Thyroid gland (tissue), 4 donors: ENCODE measurements around the gene C22orf42. TPM values are rescaled to one million over a fixed set of nuclear protein-coding genes. Genes with fewer than 3 reads are reported as not detected.
"Not testable (repeated sequence)": the region's sequence is repeated elsewhere in the genome, so short reads cannot be mapped to it uniquely, and the experiment has no call there.

Experiments used
- DNase-seq, 2 donors: peaks; one replicate each; pipeline ENCODE4 v3.0.0-alpha.2; 2019
- H3K27ac ChIP-seq, 3 donors: fragments of 200-600 bp; sonication (generic); 1 replicate in 2 of 3; 2 replicates in 1 of 3; pipeline ENCODE4 v1.5.1; 2016 to 2019; ENCODE audit warnings: mild to moderate bottlenecking in 1 of 3, moderate library complexity in 1 of 3
- H3K27me3 ChIP-seq: fragments of 200-600 bp; sonication (generic); one replicate; pipeline ENCODE4 v1.5.1; 2019
- H3K36me3 ChIP-seq, 2 donors: fragments of 200-600 bp; sonication (generic); one replicate each; pipeline ENCODE4 v1.5.1; 2016 to 2019
- H3K4me1 ChIP-seq, 2 donors: fragments of 200-600 bp; sonication (generic); one replicate each; pipeline ENCODE4 v1.5.1; 2017 to 2019
- H3K4me3 ChIP-seq, 3 donors: fragments of 200-600 bp; sonication (generic); replicated peaks in 1 of 3; 1 replicate in 2 of 3; 2 replicates in 1 of 3; pipeline ENCODE4 v1.5.1; 2016; ENCODE audit warnings: mild to moderate bottlenecking in 1 of 3
- H3K9me3 ChIP-seq: fragments of 200-600 bp; sonication (generic); one replicate; pipeline ENCODE4 v1.5.1; 2017
- CTCF ChIP-seq, 6 experiments: fragments of 200-600 bp in 3 of 6; fragments of 450-650 bp in 3 of 6; sonication (generic) in 3 of 6; IDR thresholded peaks; one replicate each; pipeline ENCODE4 v1.5.1; 2016 to 2019; ENCODE audit warnings: antibody characterized with exemption in 6 of 6, mild to moderate bottlenecking in 2 of 6, inconsistent platforms in 1 of 6, moderate library complexity in 1 of 6
- POLR2A ChIP-seq, 2 donors: fragments of 450-650 bp; IDR thresholded peaks; one replicate each; pipeline ENCODE4 v1.6.1; 2017; ENCODE audit warnings: antibody characterized with exemption in 2 of 2, mild to moderate bottlenecking in 2 of 2, moderate library complexity in 1 of 2
- WGBS, 2 donors: methylation state at CpG; one replicate each; pipeline ENCODE4 v1.1.5; 2017; 5-methylcytosine and 5-hydroxymethylcytosine counted together
- intact Hi-C: fragments of 100-400 bp; cut with DNase I; formaldehyde crosslinking; loops from one replicate; pipeline ENCODE4 v1.15.1; 2023
- total RNA-seq, 4 donors: library from RNA; depleted of rRNA; stranded (reverse); fragments of >200 nt; gene quantifications; one replicate each; pipeline ENCODE4 v1.2.3, GENCODE V29; 2016

The C22orf42 gene
- total RNA-seq, 4 donors from 2014 or later, result not detected

- H3K27me3 ChIP-seq, H3K36me3 ChIP-seq, H3K9me3 ChIP-seq, H3K4me3 ChIP-seq, intact Hi-C loops, H3K27ac ChIP-seq, DNase-seq, H3K4me1 ChIP-seq: not testable (repeated sequence)
- 89 to 92% methylated on average over 14 of the region's 14 CpGs for WGBS, 2 donors
These were observed 24.3 kb downstream of the C22orf42 start for GRCh38 chr22:32134796-32135195.

- Histone ChIP-seq H3K27ac (no peak overlapping the region), H3K9me3 (no peaks in the 10 kb centered on the region), H3K36me3 (no peaks in the 10 kb centered on the region), H3K27me3 (no peaks in the 10 kb centered on the region), H3K4me3 (no peak overlapping the region), H3K4me1 (no peaks in the 10 kb centered on the region)
- WGBS, 2 donors, result 67 to 92% methylated on average over 1 of the region's 1 CpG
- TF ChIP-seq CTCF (IDR thresholded peaks at IDR 0.05), result no peak
- TF ChIP-seq POLR2A (IDR thresholded peaks at IDR 0.05), result no peak
- intact Hi-C loops, result no loop called here
- no peak for DNase-seq
These were observed 26.3 kb downstream of the C22orf42 start for GRCh38 chr22:32132783-32133182.

- Histone ChIP-seq H3K27me3 (no peaks in the 10 kb centered on the region), H3K27ac (no peak overlapping the region), H3K4me3 (no peak overlapping the region), H3K4me1 (no peaks in the 10 kb centered on the region), H3K36me3 (no peaks in the 10 kb centered on the region), H3K9me3 (no peaks in the 10 kb centered on the region)
- DNase-seq, result no peak
- TF ChIP-seq POLR2A (IDR thresholded peaks at IDR 0.05) (no peak), CTCF (IDR thresholded peaks at IDR 0.05) (no peak)
- intact Hi-C loops, result no loop called here
- WGBS, 2 donors, result 91 to 93% methylated on average over 9 to 11 of the region's 11 CpGs
These were observed 27.0 kb downstream of the C22orf42 start for GRCh38 chr22:32132126-32132525.

GRCh38 chr22:32130464-32130863 lies 28.6 kb downstream of the C22orf42 start:
- TF ChIP-seq POLR2A (IDR thresholded peaks at IDR 0.05), result no peak
- no peak for TF ChIP-seq CTCF (IDR thresholded peaks at IDR 0.05)
- no peak overlapping the region for H3K4me3 ChIP-seq
- no peaks in the 10 kb centered on the region for H3K36me3 ChIP-seq
- DNase-seq, result no peak
- intact Hi-C loops, result no loop called here
- H3K4me1 ChIP-seq, result no peaks in the 10 kb centered on the region
- WGBS, 2 donors, result 70 to 85% methylated on average over 2 of the region's 2 CpGs
- H3K27ac ChIP-seq, result no peak overlapping the region
- no peaks in the 10 kb centered on the region for H3K9me3 ChIP-seq
- no peaks in the 10 kb centered on the region for H3K27me3 ChIP-seq

- no peak overlapping the region for H3K4me3 ChIP-seq
- H3K27ac ChIP-seq, result no peak overlapping the region
- intact Hi-C loops, result no loop called here
- TF ChIP-seq CTCF (IDR thresholded peaks at IDR 0.05) (no peak), POLR2A (IDR thresholded peaks at IDR 0.05) (no peak)
- no peaks in the 10 kb centered on the region for H3K9me3 ChIP-seq
- no peaks in the 10 kb centered on the region for H3K36me3 ChIP-seq
- no peaks in the 10 kb centered on the region for H3K4me1 ChIP-seq
- DNase-seq, result no peak
- 69 to 85% methylated on average over 4 of the region's 4 CpGs for WGBS, 2 donors
- no peaks in the 10 kb centered on the region for H3K27me3 ChIP-seq
These were observed 31.2 kb downstream of the C22orf42 start for GRCh38 chr22:32127904-32128303.

- TF ChIP-seq CTCF (IDR thresholded peaks at IDR 0.05) (no peak), POLR2A (IDR thresholded peaks at IDR 0.05) (no peak)
- H3K27ac ChIP-seq, result no peak overlapping the region
- no peaks in the 10 kb centered on the region for H3K27me3 ChIP-seq
- intact Hi-C loops, result no loop called here
- 61 to 74% methylated on average over 10 of the region's 10 CpGs for WGBS, 2 donors
- H3K4me1 ChIP-seq, result no peaks in the 10 kb centered on the region
- H3K9me3 ChIP-seq, result no peaks in the 10 kb centered on the region
- H3K36me3 ChIP-seq, result no peaks in the 10 kb centered on the region
- H3K4me3 ChIP-seq, result no peak overlapping the region
- no peak for DNase-seq
These were observed 35.4 kb downstream of the C22orf42 start for GRCh38 chr22:32123657-32124056.
